ENCODE results near the gene CLIC4. TPM values are rescaled to one million over a fixed set of nuclear protein-coding genes. Genes with fewer than 3 reads are reported as not detected.

The CLIC4 gene
- total and polyA plus RNA-seq, 4 donors, result 15.0 to 40.7 (median 28.4) TPM

DNA sequence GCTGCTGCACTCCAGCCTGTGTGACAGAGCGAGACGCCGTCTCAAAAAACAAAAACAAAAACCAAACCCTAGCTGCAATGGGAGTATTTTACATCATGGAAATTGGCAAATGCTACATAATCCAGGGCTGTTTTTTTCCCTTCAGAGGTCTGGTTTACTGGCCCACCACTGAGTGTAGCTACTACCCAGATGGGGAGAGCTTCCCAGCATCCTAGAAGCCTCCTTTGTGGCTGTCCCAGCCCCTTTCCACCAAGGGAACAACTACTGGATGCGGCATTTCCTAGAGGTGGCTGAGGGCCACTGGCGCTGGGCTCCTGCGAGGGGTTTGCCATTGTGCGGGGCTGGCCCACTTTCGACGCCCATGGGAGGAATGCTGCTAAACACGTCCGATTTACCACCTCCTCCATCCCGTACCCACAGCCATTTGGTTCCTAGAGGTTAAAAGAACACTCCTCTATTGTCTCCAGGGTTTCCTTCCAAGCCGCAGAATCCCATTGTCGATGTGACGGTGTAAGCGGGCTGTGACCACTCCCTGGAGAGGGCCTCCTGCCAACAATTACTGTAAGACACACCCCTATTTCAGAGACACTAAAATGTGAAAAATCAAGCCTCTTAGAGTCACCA lies 129.5 kb downstream of the CLIC4 start:
- TF ChIP-seq, protein P1, sequence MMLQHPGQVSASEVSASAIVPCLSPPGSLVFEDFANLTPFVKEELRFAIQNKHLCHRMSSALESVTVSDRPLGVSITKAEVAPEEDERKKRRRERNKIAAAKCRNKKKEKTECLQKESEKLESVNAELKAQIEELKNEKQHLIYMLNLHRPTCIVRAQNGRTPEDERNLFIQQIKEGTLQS (IDR thresholded peaks at IDR 0.05), result no peak
- TF ChIP-seq TAF1 (conservative IDR thresholded peaks at IDR 0.05) (no peak), EGR1 (IDR thresholded peaks at IDR 0.05; ENCODE audit: low read depth in 2 of 2) (no peak), RXRA (IDR thresholded peaks at IDR 0.05) (no peak), YY1 (IDR thresholded peaks at IDR 0.05) (no peak), HNF4A (conservative IDR thresholded peaks at IDR 0.05) (no peak), SP1 (IDR thresholded peaks at IDR 0.05) (no peak), HNF4G (IDR thresholded peaks at IDR 0.05) (no peak), JUND (IDR thresholded peaks at IDR 0.05) (no peak), RAD21 (IDR thresholded peaks at IDR 0.05) (no peak), FOXA2 (IDR thresholded peaks at IDR 0.05) (no peak), GABPA (IDR thresholded peaks at IDR 0.05 in 1 of 2, conservative IDR thresholded peaks at IDR 0.05 in 1 of 2) (no peak)
- TF ChIP-seq, protein P2, sequence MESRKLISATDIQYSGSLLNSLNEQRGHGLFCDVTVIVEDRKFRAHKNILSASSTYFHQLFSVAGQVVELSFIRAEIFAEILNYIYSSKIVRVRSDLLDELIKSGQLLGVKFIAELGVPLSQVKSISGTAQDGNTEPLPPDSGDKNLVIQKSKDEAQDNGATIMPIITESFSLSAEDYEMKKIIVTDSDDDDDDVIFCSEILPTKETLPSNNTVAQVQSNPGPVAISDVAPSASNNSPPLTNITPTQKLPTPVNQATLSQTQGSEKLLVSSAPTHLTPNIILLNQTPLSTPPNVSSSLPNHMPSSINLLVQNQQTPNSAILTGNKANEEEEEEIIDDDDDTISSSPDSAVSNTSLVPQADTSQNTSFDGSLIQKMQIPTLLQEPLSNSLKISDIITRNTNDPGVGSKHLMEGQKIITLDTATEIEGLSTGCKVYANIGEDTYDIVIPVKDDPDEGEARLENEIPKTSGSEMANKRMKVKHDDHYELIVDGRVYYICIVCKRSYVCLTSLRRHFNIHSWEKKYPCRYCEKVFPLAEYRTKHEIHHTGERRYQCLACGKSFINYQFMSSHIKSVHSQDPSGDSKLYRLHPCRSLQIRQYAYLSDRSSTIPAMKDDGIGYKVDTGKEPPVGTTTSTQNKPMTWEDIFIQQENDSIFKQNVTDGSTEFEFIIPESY (IDR thresholded peaks at IDR 0.05), result no peak
- TF ChIP-seq, protein P3, sequence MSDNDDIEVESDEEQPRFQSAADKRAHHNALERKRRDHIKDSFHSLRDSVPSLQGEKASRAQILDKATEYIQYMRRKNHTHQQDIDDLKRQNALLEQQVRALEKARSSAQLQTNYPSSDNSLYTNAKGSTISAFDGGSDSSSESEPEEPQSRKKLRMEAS (IDR thresholded peaks at IDR 0.05), result no peak
- TF ChIP-seq, protein P4, sequence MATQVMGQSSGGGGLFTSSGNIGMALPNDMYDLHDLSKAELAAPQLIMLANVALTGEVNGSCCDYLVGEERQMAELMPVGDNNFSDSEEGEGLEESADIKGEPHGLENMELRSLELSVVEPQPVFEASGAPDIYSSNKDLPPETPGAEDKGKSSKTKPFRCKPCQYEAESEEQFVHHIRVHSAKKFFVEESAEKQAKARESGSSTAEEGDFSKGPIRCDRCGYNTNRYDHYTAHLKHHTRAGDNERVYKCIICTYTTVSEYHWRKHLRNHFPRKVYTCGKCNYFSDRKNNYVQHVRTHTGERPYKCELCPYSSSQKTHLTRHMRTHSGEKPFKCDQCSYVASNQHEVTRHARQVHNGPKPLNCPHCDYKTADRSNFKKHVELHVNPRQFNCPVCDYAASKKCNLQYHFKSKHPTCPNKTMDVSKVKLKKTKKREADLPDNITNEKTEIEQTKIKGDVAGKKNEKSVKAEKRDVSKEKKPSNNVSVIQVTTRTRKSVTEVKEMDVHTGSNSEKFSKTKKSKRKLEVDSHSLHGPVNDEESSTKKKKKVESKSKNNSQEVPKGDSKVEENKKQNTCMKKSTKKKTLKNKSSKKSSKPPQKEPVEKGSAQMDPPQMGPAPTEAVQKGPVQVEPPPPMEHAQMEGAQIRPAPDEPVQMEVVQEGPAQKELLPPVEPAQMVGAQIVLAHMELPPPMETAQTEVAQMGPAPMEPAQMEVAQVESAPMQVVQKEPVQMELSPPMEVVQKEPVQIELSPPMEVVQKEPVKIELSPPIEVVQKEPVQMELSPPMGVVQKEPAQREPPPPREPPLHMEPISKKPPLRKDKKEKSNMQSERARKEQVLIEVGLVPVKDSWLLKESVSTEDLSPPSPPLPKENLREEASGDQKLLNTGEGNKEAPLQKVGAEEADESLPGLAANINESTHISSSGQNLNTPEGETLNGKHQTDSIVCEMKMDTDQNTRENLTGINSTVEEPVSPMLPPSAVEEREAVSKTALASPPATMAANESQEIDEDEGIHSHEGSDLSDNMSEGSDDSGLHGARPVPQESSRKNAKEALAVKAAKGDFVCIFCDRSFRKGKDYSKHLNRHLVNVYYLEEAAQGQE (IDR thresholded peaks at IDR 0.05), result no peak
- TF ChIP-seq, protein P5, sequence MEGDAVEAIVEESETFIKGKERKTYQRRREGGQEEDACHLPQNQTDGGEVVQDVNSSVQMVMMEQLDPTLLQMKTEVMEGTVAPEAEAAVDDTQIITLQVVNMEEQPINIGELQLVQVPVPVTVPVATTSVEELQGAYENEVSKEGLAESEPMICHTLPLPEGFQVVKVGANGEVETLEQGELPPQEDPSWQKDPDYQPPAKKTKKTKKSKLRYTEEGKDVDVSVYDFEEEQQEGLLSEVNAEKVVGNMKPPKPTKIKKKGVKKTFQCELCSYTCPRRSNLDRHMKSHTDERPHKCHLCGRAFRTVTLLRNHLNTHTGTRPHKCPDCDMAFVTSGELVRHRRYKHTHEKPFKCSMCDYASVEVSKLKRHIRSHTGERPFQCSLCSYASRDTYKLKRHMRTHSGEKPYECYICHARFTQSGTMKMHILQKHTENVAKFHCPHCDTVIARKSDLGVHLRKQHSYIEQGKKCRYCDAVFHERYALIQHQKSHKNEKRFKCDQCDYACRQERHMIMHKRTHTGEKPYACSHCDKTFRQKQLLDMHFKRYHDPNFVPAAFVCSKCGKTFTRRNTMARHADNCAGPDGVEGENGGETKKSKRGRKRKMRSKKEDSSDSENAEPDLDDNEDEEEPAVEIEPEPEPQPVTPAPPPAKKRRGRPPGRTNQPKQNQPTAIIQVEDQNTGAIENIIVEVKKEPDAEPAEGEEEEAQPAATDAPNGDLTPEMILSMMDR (IDR thresholded peaks at IDR 0.05; ENCODE audit: low read depth, low read length, missing input control), result no peak
- no peaks in the 10 kb centered on the region for H3K9me3 ChIP-seq (ENCODE audit: control insufficient read depth in 4 of 4, low read length in 3 of 4)
- no peaks in the 10 kb centered on the region for H3K27me3 ChIP-seq (ENCODE audit: control insufficient read depth in 4 of 4, insufficient read depth in 4 of 4, low read length in 3 of 4)
- no peak overlapping the region for H3K9ac ChIP-seq (ENCODE audit: low read depth in 1 of 2, low read length in 2 of 2)
- no peak overlapping the region for H3K27ac ChIP-seq (ENCODE audit: low read depth in 1 of 2, low read length in 2 of 2)
- H3K36me3 ChIP-seq (ENCODE audit: control insufficient read depth in 4 of 4, insufficient read depth in 3 of 4, low read depth in 1 of 4, low read length in 3 of 4), result no peaks in the 10 kb centered on the region
- no peaks in the 10 kb centered on the region for H3K4me1 ChIP-seq (ENCODE audit: control insufficient read depth in 4 of 4, insufficient read depth in 4 of 4, low read length in 3 of 4)
- WGBS, result 81% methylated on average over 16 of the region's 16 CpGs
- peak; percentile 22 for DNase-seq (ENCODE audit: low spot score)
- no peak overlapping the region for H3K4me3 ChIP-seq (ENCODE audit: low read depth in 1 of 3, low read length in 3 of 3)
